Cardiac septum (tissue), 1 donor: ENCODE measurements around the gene TEX10. TPM values are rescaled to one million over a fixed set of nuclear protein-coding genes. Genes with fewer than 3 reads are reported as not detected.
A peak's percentile ranks its signal among the peaks of the same experiment; 100 is the strongest.
"Not testable (repeated sequence)": the region's sequence is repeated elsewhere in the genome, so short reads cannot be mapped to it uniquely, and the experiment has no call there.

Experiments used
- DNase-seq: peaks from one replicate; pipeline ENCODE4 v3.0.0-alpha.2; 2020; ENCODE audit warnings: low spot score
- intact Hi-C: fragments of 100-400 bp; cut with DNase I; formaldehyde crosslinking; loops from one replicate; pipeline ENCODE4 v1.14.0; 2022
- total RNA-seq: library from RNA; stranded (reverse); fragmentation: NEBNext Ultra II Directional; extraction: Animal tissue kit (Norgen Biotek cat#: 25700); gene quantifications from one replicate; pipeline ENCODE4 v1.2.1, GENCODE V29; 2021
- donor health status: DM: no; HTN: no; CAD: no.

Gene TEX10
- total RNA-seq, 1 donor from 2014 or later = 7.6 TPM

DNA sequence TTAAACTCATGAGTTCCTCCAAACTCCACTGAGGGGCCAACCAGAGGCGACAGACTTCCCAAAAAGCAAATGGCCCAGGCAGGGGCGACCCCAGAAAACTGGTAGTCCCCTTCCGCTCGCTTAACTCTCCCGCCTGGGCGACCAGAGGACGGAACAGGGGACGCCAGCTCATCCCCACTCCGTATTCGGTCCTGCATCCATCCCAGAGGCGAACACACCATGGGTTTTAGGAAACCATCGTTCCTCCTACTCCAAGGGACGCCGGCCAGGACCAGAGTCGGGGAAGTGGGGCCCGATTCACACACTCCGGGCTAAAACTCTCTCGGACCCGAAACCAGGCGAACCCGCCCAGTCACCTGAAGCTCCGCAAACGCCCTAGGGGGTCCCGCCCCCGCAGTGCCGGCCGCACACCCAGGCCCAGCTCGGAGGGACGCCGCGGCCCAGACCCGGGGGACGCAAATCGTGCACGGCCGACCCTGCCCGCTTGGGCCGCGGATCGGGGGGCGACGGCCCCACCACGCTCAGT is 478 bp downstream of the TEX10 start:
- peak; percentile 77 for DNase-seq
- intact Hi-C loops = loop anchor here (5.0 kb wide), 3 partner anchors 60 to 245 kb away; partner anchors contain the start of gene MSANTD3

DNA sequence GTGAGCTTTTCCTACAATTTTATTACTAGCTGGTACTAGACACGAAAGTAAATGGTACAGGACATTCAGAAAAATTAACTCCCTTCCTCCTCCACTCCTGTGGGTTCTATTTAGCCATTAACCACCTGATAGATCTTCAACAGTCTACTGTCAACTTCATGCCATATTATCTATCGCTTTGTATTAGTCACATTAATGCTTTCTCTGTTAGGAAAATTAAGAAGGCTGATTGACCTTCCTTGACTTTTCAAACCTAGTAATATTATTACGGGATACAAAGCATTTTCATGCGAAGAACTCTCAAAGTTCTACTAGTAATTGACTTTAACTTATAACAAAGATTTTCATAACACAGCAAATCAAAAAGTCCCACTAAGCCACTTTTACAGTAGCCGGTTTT is 1.2 kb downstream of the TEX10 start:
- intact Hi-C loops = loop anchor here (5.0 kb wide), 3 partner anchors 61 to 246 kb away; partner anchors contain the start of gene MSANTD3
- no peak for DNase-seq

DNA sequence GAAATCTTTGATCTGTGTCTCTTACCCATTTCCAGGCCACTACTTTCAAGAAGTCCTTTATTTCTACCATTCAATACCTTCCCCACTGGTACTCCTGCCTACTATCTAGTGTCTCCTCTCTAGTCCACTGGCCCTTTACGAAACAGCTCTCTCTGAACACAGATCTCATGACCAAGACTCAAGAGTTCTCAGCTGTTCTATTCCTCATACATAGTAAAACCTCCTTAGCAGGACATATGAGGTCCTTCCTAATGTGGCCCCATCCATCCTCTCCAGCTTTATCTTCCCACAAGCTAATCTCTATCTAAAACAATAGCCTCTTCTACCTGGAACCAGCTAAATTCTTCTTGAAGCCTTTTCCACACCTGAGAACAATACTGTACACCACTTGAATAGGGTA is 2.6 kb downstream of the TEX10 start:
- intact Hi-C loops = loop anchor here (5.0 kb wide), 3 partner anchors 62 to 247 kb away; partner anchors contain the start of gene MSANTD3
- no peak for DNase-seq

DNA sequence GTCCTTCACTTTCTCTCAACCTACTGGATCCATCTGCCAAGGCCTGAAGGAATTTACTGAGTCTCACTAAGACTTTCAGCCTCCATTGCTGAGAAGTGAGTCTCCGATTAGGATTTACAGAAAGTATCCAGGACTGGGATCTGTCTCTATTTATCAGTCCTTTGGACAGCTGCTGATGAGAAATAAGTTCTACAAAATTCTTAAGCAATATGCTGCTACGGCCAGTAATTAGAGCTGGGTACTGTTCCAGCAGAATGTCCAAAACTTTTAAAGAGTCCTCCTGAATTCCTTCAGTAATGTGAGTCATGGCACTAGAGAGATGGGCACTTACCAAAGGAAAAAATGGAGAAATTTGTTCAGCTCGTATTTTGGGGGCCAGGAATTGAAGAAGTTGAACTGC is 5.9 kb downstream of the TEX10 start:
- intact Hi-C loops = no loop called here
- no peak for DNase-seq

DNA sequence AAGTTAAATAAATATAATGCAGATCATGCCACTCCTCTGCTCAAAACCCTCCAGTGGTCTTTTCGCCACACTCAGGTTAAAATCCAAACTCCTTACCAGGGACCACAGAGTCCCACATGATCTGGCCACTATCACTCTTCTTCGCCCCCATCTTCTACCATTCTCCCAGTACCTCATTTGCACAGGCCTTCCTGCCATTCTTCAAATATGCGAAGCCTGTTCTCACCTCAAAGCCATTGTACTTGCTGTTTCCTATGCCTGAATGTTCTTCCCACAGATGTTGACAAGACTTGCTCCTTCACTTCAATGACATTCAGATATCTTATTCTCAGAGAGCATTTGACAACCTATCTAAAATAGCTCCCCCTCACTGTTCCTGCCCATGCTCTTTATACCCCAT is 10.9 kb downstream of the TEX10 start:
- intact Hi-C loops = no loop called here
- no peak for DNase-seq

DNA sequence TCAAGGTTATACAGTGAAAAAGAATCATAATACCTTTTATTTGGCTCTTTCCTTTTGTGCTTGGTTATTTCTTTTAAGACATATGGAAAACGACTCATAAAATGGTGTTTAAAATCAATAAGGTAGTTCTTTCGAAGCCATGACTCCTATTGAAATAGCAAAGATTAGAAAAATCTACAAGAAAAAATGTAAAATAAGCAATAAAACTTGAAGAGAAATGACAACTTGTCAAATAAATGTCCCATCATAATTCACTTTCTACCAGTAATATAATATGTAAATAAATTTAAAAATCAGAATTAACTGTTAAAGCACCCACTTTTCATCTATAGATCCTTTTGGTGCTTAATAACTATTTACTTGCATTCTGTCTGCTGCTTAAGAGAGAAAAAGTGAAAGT is 12.5 kb downstream of the TEX10 start:
- intact Hi-C loops = no loop called here
- no peak for DNase-seq

DNA sequence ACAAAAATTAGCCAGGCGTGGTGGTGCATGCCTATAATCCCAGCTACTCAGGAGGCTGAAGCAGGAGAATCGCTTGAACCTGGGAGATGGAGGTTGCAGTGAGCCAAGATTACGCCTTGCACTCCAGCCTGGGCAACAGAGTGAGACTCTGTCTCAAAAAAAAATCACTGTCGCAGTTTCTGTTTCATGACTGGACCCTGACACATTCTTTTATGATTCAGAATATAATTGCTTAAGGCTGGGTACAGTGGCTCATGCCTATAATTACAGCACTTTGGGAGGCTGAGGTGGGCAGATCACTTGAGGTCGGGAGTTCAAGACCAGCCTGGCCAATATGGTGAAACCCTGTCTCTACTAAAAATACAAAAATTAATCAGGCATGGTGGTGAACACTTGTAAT is 14.0 kb downstream of the TEX10 start:
- DNase-seq, intact Hi-C loops: not testable (repeated sequence)

DNA sequence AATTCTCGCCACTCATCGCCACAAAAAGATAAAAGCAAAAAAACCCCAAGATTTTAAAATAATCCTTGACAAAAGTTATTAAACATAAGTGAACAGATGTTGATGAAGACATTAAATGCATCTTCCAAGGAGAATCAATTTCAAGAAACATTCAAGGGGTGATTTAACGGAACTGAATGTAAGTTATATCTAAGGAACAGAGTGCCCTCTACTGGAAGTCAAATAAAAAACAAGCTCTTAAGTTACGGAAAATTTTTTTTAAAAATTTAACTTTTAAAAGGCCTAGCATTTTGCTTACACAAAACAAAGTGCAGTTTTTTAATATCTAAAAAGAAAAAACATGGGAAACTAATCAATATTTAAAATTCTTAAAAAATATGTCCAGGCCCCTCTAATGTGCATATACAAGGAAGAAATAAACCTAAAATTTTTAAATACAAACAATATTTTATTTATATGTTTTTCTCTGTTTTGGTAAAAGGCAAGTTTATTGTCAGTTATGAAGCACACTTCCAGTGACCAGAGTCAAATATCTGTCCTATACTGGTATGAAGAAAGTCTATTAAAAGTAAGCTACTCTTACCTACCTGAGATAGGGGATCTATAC is 28.0 kb downstream of the TEX10 start:
- intact Hi-C loops = loop anchor here (5.0 to 10.0 kb wide), 5 partner anchors 110 to 1140 kb away; no protein-coding TSS in a partner anchor
- no peak for DNase-seq

DNA sequence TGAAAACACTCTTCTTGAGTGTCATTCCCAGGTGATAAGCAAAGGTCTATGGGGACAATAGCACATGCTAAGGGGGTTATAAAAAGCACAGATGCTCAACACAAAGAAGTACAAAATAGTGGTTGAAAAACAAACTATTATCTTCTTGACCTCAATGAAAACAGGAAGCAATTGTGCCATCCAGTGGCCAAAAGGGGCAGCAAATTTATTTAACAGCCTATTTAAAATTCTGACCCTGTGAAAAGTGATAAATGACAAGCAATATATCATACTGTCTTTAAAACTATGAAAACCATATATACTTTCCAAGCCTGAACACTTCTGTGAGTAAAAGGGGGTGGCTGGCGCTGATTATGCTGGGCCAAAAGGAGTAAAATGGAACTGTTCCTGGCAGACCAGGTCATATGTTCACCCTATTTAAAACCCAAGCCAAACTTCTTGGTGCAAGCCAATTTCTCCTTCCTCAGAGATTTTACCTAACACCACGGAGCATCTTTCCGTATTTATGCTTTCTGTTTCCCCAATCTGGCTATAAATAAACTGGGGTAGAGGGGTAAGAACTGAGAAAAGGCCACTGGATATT is 29.7 kb downstream of the TEX10 start:
- DNase-seq = no peak
- intact Hi-C loops = loop anchor here (5.0 to 10.0 kb wide), 5 partner anchors 112 to 1138 kb away; no protein-coding TSS in a partner anchor

DNA sequence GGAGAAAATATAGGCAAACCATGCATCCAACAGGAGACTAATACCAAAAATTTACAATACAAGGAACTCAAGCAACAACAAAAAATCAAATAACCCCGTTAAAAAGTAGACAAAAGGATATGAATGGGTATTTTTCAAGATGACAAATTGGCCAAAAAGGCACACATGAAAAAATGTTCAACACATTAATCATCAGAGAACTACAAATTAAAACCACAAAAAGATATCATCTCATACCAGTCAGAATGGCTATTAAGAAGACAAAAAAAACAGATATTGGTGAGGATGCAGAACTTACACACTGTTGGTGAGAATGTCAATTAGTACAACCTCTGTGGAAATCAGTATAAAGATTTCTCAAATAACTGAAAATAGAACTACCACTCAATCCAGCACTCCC is 35.0 kb downstream of the TEX10 start:
- intact Hi-C loops = no loop called here
- DNase-seq = no peak

DNA sequence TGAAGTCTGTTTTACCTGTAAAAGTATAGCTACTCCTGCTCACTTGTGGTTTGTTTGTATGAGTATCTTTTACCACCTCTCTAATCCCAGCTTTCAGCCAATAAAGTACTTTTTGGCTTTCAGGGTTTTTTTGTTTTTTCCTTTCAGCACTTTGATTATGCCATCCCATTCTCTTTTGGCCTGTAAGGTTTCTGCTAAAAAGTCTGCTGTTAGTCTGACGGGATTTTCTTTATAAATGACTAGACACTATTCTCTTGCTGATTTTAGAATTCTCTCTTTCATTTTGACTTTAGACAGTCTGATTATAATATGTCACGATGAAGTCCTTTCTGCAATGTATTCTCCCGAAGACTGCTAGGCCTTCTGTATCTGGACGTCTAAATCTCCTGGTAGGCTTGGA is 37.2 kb downstream of the TEX10 start:
- no peak for DNase-seq
- intact Hi-C loops = no loop called here

DNA sequence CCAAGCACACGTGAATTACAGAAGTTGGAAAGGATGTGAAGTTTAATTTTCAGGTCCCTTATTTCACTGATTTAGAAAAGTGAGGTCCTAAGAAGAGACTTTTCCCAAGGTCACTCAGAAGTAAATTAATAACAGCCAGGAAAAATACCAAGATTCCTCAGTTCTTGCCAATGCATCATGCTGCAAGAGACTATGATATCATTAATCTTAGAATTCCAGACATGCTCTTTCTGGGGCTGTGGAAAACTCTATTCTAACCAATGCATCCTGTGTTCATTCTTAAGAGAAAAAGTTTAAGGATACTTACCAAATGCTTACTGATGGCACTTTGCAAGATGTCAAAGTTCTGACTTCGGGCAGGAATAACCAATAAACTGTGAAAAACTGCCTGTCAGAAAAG is 42.8 kb downstream of the TEX10 start:
- DNase-seq = no peak
- intact Hi-C loops = no loop called here

DNA sequence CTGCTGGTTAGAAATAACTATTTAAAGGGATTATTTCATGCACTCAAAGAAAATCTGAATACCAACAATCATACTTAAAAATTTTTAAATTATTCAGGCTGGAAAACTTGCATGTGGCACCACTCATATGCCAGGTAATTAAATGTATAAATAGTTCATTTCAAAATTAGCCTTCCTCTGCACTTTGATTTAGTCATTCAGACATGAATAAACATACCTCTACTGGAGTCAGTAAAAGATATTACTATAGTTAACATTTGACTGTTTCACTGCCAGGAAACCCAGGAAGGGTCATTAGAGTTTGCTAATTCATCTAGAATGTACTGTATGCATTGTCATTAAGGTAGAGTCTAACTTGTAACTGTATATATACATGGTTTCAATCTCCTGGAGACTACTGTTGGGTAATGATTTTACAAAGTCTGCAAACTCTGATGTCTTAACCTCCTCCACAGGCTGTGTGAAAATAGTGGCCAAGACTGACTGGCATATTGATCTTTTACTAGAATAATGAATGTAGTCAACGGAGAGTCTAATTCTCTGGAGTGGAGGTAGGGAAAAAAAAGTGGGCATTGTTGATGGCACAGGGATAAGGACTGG is 43.7 kb downstream of the TEX10 start:
- intact Hi-C loops = no loop called here
- no peak for DNase-seq

DNA sequence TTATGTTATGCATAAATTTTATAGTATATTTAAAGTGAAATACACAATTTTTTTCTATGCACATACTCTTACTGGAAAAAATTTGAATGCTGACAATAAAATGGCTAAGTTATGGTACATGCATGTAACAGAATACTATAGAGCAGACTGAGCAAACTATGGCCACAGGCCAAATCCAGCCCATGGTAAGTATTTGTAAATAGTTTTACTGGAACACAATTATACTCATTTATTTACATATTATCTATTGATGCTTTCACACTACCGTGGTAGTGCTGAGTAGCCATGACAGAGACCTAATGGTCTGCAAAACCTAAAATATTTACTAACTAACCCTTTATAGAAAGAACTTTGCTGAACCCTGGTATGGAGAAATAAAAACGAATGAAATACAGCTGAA is 45.7 kb downstream of the TEX10 start:
- DNase-seq = no peak
- intact Hi-C loops = no loop called here

DNA sequence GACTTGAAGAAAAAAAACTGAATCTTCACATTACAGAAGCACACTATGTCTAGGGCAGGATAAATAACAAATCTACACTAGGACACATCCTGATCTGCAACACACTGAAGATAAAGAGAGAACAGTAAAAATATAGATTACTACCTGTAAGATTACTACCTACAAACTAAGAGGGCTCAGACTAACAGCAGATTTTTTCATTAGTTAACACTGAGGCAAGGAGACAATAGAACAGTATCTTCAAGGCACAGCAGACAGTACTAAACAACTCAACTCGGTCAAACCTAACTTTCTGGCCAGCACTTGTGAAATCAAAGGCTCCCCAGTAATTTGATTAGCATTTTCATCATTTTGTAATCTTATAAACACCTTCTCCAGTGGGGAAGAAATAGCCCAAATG is 46.5 kb downstream of the TEX10 start:
- intact Hi-C loops = no loop called here
- DNase-seq = no peak

DNA sequence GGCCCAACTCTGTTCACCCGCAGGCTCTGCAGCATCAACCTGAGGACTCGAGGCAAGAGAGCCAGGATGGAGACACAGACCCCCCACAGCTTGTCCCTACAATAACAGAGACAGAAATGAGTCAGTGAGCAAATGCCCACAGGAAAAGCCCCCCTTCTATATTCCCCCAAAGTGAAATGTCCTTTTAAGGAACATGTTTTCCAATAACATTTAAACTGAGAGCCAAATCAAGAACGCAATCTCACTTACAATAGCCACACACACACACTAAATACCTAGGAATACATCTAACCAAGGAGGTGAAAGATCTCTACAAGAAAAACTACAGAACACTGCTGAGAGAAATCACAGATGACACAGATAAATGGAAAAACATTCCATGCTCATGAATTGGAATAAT is 49.0 kb downstream of the TEX10 start:
- no peak for DNase-seq
- intact Hi-C loops = no loop called here

DNA sequence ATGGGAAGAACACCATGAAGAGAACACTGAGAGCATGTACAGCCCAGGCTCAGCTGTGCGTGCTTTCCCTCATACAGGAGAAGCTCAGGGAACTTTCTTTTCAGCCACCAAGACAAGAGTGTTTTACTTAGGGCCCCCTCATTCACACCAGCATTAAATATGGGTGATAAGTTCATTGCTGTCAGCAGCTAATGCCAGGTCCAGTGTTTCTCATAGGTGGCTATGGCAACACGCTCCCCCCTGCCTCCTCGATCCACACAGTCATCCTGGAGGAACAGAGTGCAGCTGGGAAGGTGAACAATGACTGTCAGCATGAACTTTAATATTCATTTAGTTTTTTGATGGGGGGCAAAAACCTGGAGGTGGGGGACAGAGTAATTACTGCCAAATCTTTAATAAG is 54.4 kb downstream of the TEX10 start:
- DNase-seq = no peak
- intact Hi-C loops = no loop called here

DNA sequence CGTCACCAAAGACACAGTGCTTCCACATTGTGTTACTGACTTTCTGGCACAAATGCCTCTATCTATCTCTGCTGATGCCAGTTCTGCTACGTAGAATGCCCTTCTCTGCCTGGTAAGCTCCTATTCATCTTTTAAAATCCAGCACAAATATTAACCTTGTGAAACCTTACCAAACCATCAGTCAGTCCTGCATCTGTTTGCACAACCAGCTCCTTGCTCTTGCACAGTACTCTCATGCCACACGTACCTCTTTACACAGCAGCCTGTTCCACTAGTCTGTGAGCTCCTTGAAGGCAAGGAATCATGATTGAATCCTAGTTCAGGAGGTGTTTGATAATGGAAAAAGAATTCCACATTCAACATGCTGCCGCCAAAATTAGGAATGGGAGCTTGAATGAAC is 56.3 kb downstream of the TEX10 start:
- no peak for DNase-seq
- intact Hi-C loops = no loop called here

DNA sequence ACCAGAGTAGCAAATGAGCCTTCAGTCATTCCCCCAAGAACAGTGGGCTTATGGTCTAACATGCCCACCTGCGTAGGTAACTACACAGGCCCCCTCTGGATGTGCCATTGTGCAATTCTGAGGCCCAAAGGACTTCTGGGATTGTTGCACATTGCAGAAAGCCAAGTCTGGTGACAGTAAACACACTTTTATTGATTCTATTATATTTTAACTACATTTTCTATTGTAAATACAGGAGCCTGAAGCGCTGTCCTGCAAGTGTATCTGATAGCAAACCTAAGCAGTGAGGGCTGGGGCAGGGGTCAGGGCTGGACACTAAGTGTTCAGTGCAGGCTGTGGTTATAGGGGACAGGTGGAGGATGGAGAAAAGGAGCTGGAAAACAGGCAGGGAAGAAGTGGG is 57.5 kb downstream of the TEX10 start:
- intact Hi-C loops = no loop called here
- DNase-seq = no peak

DNA sequence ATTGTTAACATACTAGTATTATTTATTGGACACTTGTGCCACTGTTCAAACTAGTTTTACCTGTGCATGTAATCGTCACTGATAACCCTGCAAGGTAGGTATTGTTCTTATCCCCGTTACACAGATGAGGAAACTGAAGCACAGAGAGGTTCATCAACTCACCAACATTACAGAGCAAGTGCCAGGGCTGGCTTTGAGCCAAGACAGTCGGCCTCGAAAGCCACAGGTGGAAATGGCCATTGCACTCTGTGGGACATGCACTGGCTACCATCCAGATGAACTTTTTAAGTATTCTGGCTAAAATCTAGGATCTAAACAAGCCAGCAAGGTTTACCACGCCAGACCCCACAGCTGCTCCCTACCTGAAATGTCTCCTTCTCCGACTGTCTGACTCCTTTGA is 57.9 kb downstream of the TEX10 start:
- DNase-seq = no peak
- intact Hi-C loops = no loop called here

DNA sequence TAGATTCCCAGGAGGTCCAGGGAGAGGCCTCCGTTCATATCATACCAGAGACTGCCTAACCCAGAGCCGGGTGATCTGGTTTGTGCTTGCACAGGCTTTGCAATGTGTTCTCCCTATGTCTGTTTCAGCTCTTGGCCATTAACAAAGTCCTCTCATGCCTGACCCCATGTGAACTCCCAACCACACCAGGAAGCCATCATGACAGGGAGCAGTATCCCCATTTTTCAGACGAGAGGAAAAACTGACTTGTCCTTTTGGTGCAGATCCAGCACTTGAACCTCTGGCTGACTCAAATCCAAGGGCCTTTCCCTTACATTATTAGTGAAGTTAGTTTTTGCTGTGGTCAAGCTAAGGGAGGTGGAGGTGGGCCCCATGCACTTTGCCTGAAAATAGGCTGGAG is 58.4 kb downstream of the TEX10 start:
- intact Hi-C loops = no loop called here
- DNase-seq = no peak
